Fibroblast of the aortic adventitia (primary cell): ENCODE measurements around the gene MAP1LC3B2. TPM values are rescaled to one million over a fixed set of nuclear protein-coding genes. Genes with fewer than 3 reads are reported as not detected.
A peak's percentile ranks its signal among the peaks of the same experiment; 100 is the strongest.

Experiments used
- DNase-seq: peaks from one replicate; pipeline ENCODE4 v3.0.0-alpha.2; 2010; ENCODE audit warnings: low read depth
- H3K4me3 ChIP-seq: 2 replicates; pipeline ENCODE4 v1.5.1; 2011; ENCODE audit warnings: low read depth, mild to moderate bottlenecking, control low read depth, low read length, moderate library complexity
- CTCF ChIP-seq: IDR thresholded peaks from 2 replicates; pipeline ENCODE4 v1.5.1; 2011; ENCODE audit warnings: mild to moderate bottlenecking, low read length, control low read depth, inconsistent platforms; ENCODE audit not compliant: insufficient read depth
- total RNA-seq: library from RNA; depleted of rRNA; stranded (reverse); fragments of >200 nt; gene quantifications from 2 replicates; pipeline ENCODE4 v1.2.3, GENCODE V29; 2012; ENCODE audit warnings: low replicate concordance

The MAP1LC3B2 gene
- total RNA-seq, 1 donor = not detected

DNA sequence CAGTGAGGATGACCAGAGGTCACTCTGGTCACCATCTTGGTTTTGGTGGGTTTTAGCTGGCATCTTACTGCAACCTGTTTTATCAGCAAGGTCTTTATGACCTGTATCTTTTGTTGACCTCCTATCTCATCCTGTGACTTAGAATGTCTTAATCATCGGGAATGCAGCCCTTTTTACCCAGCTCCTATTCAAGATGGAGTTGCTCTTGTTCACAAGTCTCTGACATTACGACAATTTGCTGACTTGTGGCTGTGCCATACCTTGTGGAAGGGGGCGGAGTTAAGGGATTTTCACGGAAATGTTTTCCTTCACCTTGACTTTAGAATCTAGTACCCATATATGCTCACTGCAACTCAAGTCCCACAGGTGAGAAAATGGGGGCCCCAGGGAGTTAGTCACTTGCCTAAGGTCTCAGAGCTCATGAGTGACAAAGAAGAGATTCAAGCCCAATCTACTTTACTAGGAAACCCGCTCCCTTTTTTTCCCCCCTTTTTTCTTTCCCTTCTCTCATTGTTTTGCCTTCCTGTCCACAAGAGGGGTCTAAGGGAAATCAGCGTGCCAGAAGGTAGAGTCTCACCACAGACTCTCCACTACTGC lies 2.7 kb upstream of the MAP1LC3B2 start:
- TF ChIP-seq CTCF = no peak
- no peak for DNase-seq
- H3K4me3 ChIP-seq = no peak overlapping the region

GRCh38 chr12:116556964-116557698 lies 2.0 kb upstream of the MAP1LC3B2 start:
- no peak overlapping the region for H3K4me3 ChIP-seq
- DNase-seq = peak; percentile 29
- no peak for TF ChIP-seq CTCF

GRCh38 chr12:116558280-116559161 lies 660 bp upstream of the MAP1LC3B2 start:
- TF ChIP-seq CTCF = no peak
- DNase-seq = no peak
- no peak overlapping the region for H3K4me3 ChIP-seq

DNA sequence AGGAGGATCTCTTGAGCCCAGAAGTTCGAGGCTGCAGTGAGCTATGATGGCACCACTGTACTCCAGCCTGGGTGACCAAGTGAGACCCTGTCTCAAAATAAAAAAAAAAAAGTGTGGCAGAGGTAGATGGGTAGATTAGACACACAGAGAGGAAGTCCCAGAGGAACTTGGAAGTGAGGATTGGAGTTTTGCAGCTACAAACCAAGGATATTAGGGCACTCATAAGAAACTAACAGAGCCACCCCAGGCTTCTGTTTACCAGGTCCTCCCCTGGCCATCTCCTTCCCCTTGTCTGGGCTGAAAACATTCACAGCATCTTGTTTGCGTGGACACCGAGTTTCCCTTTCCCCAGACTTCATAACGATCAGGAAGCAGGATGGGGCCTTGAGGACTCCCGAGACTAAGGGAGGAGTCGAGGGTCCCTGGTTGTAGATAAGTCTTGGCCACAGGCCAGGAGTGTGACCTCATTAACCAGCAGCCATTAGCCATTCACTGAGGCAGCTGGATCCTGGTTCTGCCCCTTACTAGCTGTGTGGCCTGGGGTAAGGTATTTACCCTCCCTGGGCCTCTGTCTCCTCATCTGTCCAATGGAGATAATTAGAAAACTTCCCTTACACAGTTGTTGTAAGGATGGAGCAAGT lies 2.1 kb downstream of the MAP1LC3B2 start:
- TF ChIP-seq CTCF = no peak
- no peak for DNase-seq
- H3K4me3 ChIP-seq = no peak overlapping the region

DNA sequence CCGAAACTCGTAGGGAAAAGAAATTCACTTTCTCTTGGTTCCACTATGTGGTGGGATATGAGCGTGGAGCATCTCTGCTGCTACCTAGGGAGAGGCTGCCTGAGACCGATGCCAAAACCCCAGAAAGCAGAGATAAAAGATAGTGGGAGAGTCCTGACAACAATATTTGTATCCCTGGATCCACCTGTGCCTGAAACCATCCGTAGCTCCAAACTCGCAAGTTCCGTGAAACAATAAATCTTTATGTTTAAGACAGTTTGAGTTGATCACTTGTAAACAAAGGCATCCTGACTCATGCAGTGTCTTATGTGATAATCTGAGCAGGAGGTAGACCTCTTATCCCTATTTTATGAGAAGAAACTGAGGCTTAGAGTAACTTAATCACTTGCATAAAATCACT lies 2.9 kb downstream of the MAP1LC3B2 start:
- DNase-seq = no peak
- TF ChIP-seq CTCF = no peak
- H3K4me3 ChIP-seq = no peak overlapping the region

GRCh38 chr12:116563262-116563661 lies 4.1 kb downstream of the MAP1LC3B2 start:
- no peak overlapping the region for H3K4me3 ChIP-seq
- DNase-seq = no peak
- TF ChIP-seq CTCF = no peak
